ENCODE data around the gene IFNK.

DNA sequence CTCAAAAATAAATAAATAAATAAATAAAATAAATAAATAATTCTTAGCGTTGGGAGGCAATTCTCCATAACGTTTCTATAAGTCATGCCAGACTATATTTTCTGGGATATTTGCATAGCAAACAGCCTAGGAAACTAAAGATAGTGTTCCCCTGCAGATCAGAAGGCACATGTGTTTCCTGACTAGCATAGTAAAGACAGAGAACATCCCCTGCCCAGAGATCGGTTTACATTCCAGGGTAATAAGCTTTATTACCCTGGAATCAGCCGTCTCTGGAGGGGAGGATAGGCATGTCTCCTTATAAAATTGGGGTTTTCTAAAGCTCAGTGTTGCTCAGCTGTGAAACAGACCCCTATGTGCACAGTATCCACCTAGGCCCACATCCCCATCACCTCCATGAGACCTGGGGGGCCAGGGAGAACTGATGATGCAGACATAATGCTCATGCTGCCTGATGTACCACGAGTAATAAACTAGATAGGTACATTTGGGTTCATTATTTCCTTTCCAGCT lies 36.9 kb upstream of the IFNK start:
- TF ChIP-seq, protein P1, sequence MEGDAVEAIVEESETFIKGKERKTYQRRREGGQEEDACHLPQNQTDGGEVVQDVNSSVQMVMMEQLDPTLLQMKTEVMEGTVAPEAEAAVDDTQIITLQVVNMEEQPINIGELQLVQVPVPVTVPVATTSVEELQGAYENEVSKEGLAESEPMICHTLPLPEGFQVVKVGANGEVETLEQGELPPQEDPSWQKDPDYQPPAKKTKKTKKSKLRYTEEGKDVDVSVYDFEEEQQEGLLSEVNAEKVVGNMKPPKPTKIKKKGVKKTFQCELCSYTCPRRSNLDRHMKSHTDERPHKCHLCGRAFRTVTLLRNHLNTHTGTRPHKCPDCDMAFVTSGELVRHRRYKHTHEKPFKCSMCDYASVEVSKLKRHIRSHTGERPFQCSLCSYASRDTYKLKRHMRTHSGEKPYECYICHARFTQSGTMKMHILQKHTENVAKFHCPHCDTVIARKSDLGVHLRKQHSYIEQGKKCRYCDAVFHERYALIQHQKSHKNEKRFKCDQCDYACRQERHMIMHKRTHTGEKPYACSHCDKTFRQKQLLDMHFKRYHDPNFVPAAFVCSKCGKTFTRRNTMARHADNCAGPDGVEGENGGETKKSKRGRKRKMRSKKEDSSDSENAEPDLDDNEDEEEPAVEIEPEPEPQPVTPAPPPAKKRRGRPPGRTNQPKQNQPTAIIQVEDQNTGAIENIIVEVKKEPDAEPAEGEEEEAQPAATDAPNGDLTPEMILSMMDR (conservative IDR thresholded peaks at IDR 0.05; ENCODE audit: low read depth, low read length), result no peak
- TF ChIP-seq EZH2phosphoT487 (IDR thresholded peaks at IDR 0.05; ENCODE audit: borderline replicate concordance, low read length), result no peak

Data from PC-3 (cell line).